Stimulated activated CD4-positive, alpha-beta T cell treated with anti-CD3 and anti-CD28 coated beads, Interleukin-4, amount 100 ng/mL, for 1 hour (primary cell): ENCODE measurements around the gene SLC27A3.
A peak's percentile ranks its signal among the peaks of the same experiment; 100 is the strongest.
"Not testable (repeated sequence)": the region's sequence is repeated elsewhere in the genome, so short reads cannot be mapped to it uniquely, and the experiment has no call there.

Experiments used
- DNase-seq: peaks from one replicate; pipeline ENCODE4 v3.0.0-alpha.2; 2020

SLC27A3 gene

DNA sequence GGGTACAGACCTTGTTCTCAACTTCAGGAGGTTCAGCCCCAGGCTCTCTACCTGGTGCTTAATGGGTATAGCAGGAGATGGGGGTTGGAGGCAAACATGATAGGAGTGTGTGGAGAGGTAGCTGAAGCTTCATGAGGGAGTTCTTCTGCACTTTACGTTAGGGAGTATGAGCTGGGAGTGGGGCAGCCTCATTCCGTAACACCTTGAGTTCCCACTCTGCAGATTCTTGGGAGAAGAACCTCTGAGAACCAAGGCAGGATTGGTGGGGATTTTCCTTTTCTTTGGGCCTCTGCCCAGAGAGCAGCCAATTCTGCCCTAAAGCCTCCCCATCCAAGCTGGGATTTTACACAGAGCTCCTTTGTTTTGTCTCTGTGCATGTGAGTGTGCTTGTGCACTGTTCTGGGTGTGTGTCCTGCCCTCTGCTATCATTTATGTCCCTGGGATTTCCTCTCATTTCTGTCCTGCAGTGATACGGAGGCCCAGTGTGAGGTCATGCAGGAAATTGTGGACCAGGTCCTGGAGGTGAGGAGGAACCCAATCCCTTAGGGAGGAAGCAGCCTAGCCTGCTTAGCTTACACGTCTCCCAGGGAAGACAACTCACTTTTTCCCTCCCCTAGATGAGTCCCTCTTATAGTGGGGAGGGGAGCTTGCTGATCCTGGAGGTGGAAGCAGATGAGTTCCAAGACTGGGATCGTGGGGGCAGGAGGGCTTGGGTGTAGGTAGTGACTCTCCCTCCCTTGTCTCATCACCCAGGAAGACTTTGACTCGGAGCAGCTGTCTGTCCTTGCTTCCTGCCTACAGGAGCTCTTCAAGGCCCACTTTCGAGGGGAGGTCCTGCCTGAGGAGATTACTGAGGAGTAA, 11.6 kb upstream of the SLC27A3 start:
- no peak for DNase-seq

DNA sequence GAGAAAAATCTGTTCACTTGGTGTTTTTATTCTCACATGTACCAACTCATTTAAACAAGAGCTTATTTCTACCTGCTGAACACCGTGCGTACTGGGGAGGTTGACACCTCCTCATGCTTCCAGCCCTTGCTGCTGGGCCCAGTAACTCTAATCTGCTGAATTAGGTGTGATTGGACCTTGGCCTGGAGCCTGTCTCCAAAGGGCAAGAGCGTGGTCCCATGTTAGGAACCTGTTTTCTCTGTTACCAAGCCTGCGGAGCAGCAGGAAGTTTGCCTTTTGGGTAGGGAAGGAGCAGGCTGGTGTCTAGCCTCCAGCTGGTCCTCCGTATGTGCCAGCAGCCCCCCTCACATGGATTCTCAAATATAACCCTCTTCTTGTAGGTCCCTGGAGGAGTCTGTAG, 10.9 kb upstream of the SLC27A3 start:
- DNase-seq, result no peak

DNA sequence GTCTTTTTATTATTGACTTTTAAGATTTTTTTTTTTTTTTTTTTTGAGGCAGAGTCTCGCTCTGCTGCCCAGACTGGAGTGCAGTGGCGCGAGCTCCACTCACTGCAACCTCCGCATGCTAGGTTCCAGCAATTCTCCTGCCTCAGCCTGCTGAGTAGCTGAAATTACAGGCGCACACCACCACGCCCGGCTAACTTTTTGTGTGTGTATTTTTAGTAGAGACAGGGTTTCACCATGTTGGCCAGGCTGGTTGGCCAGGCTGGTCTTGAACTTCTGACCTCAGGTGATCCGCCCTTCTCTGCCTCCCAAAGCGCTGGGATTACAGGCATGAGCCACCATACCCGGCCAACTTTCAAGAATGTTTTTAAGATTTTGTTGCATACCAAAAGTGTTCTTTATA, 8.5 kb upstream of the SLC27A3 start:
- not testable (repeated sequence) for DNase-seq

DNA sequence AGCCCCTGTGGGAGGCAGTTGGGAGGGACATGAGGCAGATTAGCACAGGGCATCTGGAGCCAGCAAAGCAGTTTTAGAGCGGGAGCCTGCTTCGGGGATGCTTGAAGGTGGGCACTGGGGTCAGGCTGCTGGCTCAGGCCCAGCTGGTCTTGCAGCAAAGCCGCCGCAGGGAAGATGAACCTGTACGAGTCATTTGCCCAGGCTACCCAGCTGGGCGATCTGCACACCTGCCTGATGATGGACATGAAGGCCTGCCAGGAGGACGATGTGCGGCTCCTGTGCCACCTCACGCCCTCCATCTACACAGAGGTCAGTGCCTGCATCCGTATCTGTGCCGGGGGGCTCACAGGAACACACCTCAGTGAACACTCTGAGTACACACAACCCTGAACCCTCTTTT, 7.7 kb upstream of the SLC27A3 start:
- DNase-seq, result no peak

DNA sequence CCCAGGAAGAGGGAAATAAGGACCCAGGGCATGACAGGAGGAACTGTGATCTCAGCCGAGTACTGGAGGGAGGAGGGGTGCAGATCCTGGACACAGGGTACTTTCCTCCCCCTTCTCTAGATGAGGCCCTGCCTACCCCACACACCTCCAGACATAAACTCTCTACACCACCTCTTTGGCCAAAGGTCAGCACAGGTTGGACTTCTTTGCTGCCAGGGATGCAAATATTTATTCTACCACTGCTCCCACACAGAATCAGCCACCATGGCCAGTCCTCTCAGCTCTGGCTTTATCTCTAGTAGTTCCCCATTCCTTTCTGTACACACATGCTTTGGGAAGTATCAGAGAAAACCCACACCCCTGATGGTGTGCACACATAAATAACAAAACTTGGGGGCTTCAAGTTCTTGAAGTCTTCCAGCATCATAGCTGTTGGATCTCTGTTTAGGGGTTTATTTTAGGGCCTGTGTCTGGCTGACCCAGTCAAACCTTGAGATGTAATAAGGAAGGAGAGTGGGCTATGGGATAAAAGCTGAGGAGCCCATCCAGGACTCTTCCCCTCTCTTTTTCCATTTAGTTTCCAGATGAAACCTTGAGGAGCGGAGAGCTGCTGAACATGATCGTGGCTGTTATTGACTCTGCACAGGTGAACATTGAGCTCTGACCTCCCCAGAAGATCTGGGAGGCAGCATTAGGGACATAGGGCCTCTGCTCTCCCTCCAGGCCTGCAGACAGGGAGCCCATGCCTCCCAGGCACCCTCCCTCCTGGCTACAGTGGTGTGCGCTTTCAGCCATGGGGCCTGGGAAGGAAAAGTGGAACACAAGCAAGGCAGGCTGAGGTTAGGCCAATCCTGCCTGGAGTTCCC, 6.7 kb upstream of the SLC27A3 start:
- no peak for DNase-seq

DNA sequence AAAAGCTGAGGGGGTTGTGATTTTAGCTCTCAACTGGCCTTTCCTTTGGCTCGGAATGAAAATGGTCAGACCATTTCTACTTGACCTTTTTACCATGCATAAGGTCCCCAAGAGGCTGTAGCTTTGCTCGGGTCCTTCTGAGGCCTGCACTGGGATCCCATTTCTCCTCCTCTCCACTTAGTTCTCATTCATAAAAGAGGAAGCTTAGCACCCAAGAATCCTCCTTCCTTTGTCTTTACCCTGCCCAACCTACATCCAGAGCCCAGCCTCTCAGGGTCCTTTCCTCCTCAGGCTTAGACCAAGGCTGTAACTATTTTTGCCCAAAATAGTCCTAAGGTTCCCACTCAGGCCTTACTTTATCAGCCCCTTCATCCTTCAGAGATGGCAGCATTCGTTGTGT, 6.0 kb upstream of the SLC27A3 start:
- no peak for DNase-seq

DNA sequence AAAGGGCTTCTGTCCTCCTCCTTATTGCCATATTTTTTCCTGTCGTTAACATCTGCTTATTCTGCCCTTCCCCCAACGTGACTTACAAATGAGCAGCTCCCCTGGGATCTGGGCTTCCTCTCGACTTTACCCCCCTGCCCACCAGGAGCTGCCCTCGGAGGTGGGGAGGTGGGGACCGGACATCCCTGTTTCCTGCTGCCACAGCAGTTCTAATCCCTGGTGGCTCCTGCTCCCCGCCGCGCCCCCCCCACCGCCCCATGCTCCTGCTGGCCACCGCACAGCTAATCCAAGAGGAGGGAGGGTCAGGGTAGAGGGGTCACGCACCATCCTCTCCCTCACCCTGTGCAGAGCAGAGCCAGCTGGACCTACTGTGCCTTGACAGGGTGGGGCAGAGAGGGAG, 4.4 kb upstream of the SLC27A3 start:
- no peak for DNase-seq

DNA sequence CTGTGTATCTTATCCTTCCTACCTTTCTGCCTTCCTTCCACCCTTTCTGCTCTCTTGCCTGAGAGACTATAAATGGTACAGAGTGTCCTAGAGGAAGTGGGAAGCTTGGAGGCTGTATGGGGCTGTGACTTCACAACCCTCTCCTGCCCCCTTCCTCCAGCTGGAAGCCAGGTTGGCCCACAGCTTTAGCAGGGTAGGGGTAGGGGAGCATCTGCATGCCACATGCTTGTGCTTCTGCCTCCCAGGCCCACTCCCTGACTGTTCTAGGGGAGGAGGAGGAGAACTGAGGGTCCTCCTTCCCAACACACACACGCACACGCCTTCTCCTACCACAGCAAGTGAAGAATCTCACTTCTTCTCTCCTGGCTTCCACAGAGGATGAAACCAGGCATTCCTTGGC, 3.9 kb upstream of the SLC27A3 start:
- DNase-seq, result no peak

DNA sequence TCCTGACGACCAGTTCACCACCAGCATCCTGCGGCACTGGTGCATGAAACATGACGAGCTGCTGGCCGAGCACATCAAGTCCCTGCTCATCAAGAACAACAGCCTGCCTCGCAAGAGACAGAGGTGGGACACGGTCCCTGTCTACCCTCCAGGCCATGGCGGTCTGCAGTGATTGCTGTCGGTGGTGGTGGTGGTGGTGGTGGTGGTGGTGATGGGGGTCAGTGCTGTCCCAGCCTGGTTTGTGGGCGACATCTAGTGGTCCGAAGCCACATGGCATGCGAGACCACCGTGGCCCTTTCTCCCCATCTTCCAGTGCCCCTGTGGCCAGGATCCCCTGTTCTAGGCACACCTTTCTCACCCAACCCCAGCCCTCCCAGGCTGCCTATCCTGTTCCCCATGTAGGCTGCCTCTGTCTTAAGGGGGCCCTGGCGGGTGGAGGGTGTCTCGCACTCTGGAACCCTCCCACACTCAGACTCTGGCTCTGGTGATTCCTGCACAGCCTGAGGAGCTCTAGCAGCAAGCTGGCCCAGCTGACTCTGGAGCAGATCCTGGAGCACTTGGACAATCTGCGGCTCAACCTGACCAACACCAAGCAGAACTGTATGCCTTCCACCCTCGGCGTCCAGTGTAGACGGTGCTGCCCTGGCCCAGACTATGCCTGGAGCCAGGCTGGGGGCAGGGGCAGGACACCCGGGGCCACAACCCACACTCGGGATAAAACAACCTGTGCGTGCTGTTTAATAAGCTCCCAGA, 3.2 kb upstream of the SLC27A3 start:
- DNase-seq, result no peak

DNA sequence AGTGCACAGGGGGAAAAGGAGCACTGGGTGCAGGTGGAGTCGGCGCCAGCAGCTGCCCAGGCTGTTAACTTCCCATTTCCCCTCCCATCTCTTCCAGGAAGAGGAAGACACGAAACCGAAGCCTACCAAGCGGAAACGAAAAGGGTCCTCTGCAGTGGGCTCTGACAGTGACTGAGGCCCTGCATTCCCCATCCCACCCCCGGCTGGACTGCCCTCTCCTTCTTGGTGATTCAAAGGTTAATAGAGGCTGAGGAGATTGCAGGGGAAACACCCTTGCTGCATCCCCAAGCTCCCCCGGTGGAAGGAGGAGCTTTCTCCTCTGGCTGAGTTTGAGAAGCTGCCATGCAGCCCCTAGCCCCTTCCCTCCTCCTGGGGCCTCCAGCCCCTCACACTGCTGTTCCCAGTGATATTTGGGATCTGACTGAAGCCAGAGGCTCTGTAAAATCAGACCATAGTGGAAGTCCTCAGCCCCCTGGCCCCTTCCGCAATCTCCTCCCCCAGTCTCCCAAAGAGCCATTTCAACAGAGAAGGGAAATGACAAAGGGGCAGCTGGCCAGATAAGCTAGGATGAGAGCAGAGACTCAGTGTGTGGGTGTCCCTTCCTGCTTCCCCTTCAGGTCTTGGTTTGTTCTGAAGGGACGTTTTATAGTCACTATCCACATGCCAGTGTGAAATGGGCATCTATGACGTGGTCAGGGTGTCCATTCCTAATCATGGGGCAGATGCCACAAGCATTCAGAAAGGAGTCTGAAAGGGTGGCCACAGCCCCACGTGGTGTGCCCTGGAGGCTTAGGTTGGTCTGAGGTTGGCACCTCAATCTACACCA, 1.9 kb upstream of the SLC27A3 start:
- no peak for DNase-seq

DNA sequence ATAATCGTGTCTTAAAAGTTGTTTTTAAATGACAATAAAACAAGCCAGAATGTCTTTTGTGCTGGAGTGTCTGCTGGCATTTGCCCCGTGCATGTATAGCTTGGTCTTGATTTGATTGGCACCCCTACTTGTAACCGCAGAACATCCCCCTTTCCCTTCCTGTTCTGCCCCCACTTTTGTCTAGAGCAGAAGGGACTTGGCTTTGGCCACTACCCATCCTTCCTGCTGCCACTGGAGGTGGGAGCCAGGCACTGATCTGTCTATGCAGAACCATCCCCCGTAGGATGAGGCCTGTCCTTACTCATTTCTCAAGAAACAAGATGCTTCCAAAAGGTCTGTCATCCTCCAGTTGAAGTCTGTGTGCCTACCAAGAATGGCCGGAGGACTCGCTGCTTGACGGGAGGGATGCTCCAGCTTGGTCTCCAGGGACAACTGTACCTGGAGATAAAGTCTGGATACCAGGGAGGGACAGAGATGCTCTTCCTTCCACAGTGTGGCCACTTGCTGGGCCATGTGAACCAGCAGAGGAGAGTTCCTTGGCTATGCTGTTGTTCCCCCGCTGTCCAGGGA, 1.1 kb upstream of the SLC27A3 start:
- DNase-seq, result no peak

DNA sequence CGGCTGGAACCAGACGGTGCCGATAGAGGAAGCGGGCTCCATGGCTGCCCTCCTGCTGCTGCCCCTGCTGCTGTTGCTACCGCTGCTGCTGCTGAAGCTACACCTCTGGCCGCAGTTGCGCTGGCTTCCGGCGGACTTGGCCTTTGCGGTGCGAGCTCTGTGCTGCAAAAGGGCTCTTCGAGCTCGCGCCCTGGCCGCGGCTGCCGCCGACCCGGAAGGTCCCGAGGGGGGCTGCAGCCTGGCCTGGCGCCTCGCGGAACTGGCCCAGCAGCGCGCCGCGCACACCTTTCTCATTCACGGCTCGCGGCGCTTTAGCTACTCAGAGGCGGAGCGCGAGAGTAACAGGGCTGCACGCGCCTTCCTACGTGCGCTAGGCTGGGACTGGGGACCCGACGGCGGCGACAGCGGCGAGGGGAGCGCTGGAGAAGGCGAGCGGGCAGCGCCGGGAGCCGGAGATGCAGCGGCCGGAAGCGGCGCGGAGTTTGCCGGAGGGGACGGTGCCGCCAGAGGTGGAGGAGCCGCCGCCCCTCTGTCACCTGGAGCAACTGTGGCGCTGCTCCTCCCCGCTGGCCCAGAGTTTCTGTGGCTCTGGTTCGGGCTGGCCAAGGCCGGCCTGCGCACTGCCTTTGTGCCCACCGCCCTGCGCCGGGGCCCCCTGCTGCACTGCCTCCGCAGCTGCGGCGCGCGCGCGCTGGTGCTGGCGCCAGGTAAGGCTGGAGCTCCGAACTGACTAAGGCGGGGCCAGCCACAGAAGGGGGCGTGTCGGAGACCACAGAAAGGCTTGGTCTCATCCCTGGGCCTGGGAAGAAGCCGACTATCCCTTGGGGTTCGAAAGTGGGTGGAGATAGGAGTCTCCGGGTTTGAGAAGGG, 486 bp downstream of the SLC27A3 start:
- peak; percentile 68 for DNase-seq

DNA sequence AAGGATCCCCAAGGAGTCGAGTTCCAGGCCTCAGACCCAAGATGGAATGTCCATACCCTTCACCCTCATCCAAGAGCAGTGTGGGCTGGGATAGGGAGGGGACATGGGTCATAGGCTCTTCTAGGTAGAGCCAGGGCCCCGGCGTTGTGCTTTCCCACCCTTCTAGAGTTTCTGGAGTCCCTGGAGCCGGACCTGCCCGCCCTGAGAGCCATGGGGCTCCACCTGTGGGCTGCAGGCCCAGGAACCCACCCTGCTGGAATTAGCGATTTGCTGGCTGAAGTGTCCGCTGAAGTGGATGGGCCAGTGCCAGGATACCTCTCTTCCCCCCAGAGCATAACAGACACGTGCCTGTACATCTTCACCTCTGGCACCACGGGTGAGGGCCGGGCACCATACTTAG, 1.1 kb downstream of the SLC27A3 start:
- DNase-seq, result no peak

DNA sequence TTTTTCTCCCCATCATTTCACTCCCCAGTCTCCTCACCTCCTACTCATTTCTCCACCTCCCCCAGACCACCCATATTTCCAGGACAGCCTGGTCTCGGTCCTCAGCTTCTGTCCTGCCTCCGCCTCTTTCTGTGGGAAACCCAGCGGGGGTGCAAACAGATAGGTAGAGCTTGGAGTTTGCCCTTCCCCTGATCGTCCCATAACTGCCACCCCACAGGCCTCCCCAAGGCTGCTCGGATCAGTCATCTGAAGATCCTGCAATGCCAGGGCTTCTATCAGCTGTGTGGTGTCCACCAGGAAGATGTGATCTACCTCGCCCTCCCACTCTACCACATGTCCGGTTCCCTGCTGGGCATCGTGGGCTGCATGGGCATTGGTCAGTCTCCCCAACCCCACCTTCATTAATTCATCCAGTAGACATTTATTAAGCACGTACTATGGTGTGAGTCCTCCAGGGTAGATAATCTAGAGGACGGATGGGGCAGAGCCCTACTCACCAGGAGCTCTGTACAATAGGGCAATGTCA, 1.7 kb downstream of the SLC27A3 start:
- no peak for DNase-seq

DNA sequence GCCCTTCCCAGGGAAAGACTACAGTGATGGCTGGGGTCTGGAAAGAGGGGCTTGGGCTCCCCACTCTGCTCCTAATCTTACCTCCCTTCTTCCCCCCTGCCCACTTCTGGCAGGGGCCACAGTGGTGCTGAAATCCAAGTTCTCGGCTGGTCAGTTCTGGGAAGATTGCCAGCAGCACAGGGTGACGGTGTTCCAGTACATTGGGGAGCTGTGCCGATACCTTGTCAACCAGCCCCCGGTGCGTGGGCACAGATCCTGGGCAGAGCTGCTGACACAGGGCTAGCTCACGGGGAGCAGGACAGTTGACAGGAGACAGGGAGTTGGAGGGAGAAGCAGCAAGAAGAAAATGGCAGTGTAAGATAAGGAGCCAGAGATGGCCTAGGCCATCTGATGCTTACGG, 2.4 kb downstream of the SLC27A3 start:
- no peak for DNase-seq

DNA sequence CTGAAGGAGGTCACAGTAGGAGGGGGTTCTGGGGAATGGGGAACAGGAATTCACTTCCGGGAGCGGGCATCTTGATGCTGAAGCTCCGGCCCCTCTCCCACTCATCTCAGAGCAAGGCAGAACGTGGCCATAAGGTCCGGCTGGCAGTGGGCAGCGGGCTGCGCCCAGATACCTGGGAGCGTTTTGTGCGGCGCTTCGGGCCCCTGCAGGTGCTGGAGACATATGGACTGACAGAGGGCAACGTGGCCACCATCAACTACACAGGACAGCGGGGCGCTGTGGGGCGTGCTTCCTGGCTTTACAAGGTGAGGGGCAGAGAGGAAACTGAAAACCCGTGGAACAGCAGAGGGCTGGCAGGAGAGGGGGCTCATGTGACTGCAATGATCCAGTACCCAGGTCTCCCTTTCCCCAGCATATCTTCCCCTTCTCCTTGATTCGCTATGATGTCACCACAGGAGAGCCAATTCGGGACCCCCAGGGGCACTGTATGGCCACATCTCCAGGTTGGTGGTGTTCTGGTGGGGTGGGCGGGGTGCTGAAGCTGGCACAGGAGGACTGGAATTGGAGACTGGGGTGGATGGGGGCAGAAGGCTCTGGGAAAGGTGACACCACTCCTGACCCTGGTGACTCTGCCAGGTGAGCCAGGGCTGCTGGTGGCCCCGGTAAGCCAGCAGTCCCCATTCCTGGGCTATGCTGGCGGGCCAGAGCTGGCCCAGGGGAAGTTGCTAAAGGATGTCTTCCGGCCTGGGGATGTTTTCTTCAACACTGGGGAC, 3.0 kb downstream of the SLC27A3 start:
- DNase-seq, result no peak

DNA sequence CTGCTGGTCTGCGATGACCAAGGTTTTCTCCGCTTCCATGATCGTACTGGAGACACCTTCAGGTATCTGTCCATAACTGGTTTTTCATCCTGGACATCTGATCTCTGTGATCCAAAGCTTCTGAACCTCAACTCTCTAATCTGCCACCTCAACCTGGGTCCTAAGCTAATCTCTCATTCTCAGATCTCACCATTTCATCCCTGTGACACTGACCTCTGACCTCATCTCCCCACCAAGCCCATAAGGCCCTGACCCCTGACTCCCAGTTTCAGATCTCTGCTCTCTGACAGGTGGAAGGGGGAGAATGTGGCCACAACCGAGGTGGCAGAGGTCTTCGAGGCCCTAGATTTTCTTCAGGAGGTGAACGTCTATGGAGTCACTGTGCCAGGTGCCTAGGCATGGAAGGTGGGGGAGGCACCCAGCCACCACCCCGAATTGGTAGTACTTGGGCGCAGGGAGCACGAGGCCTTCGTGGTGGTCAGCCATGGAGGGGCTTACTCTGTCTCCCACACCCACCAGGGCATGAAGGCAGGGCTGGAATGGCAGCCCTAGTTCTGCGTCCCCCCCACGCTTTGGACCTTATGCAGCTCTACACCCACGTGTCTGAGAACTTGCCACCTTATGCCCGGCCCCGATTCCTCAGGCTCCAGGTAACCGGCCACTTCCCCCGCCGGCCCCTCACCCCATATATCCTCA, 3.8 kb downstream of the SLC27A3 start:
- no peak for DNase-seq

DNA sequence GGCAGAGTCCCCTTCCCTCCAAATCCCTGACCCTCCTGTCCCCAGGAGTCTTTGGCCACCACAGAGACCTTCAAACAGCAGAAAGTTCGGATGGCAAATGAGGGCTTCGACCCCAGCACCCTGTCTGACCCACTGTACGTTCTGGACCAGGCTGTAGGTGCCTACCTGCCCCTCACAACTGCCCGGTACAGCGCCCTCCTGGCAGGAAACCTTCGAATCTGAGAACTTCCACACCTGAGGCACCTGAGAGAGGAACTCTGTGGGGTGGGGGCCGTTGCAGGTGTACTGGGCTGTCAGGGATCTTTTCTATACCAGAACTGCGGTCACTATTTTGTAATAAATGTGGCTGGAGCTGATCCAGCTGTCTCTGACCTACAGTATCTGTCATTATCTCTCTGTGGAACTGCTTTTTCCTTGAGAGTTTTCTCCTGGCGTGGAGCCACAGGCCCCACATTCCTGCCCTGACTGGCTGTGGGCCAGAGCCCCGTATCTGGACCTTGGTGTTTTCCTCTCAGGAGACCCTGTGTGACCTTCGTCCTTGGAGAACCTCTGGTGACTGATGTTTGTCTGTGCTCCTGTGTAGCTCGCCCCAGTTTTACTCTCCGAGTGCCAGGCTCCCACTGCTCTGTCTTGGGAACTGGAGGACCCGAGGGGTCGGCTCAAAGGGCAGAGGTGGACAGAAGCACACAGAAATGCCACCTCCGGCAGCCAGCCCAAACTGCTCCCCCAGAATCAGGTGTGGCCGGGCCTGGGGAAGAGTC, 4.8 kb downstream of the SLC27A3 start:
- no peak for DNase-seq

DNA sequence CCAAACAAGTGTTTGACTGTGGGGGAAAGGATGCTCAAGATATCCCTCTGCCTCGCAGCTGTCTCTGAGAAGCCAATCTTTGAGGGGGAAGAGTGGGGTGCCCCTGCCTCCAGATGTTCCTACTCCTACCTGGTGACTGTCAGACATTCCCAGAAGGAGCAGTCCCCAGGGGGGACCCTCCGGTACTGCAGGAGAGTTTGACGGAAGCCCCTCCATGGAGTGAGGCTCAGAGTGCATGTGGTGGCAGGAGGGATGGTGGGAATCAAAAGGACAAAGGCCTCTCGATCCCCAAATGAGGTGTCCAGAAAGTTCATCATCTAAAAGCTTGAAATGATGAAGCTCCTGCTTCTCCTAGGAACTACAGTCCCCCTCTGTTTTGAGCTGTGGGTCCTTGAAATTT, 5.3 kb downstream of the SLC27A3 start:
- DNase-seq, result no peak
